PC-3 (cell line): ENCODE data around the gene BMPER.

ENCODE experiments used
- CTCF ChIP-seq: fragments of 300-600 bp; sonication (generic); conservative IDR thresholded peaks from 2 replicates; pipeline ENCODE4 v1.5.1; 2017; ENCODE audit warnings: antibody characterized with exemption, low read depth, mild to moderate bottlenecking, low read length
- EZH2 ChIP-seq: fragments of 300-600 bp; sonication (generic); IDR thresholded peaks from one replicate; pipeline ENCODE4 v1.6.1; 2017; ENCODE audit warnings: antibody characterized with exemption, mild to moderate bottlenecking, low read length; ENCODE audit not compliant: unreplicated experiment
- EZH2phosphoT487 ChIP-seq: fragments of 300-600 bp; sonication (generic); IDR thresholded peaks from 2 replicates; pipeline ENCODE4 v1.6.1; 2018; ENCODE audit warnings: mild to moderate bottlenecking, antibody characterized with exemption, low read length, borderline replicate concordance

GRCh38 chr7:34175837-34176236 lies 270.5 kb downstream of the BMPER start:
- TF ChIP-seq CTCF, result no peak
- no peak for TF ChIP-seq EZH2
- no peak for TF ChIP-seq EZH2phosphoT487
